ENCODE measurements around the gene ARHGAP1.

GRCh38 chr11:46712874-46713576 lies 12.6 kb upstream of the ARHGAP1 start:
- no peak for TF ChIP-seq CTCF (IDR thresholded peaks at IDR 0.05; ENCODE audit: insufficient read depth, low read length)
- TF ChIP-seq POLR2AphosphoS5 (IDR thresholded peaks at IDR 0.05; ENCODE audit: low read depth): no peak
